HG02973 (cell line): ENCODE results near the gene IBTK.
A peak's percentile ranks its signal among the peaks of the same experiment; 100 is the strongest.
"Not testable (repeated sequence)": the region's sequence is repeated elsewhere in the genome, so short reads cannot be mapped to it uniquely, and the experiment has no call there.

ENCODE experiments used
- ATAC-seq: cut with Tn5 transposase; IDR thresholded peaks from one replicate; pipeline ENCODE4 v1.9.1; 2021; ENCODE audit warnings: moderate library complexity; ENCODE audit not compliant: unreplicated experiment

Gene IBTK

DNA sequence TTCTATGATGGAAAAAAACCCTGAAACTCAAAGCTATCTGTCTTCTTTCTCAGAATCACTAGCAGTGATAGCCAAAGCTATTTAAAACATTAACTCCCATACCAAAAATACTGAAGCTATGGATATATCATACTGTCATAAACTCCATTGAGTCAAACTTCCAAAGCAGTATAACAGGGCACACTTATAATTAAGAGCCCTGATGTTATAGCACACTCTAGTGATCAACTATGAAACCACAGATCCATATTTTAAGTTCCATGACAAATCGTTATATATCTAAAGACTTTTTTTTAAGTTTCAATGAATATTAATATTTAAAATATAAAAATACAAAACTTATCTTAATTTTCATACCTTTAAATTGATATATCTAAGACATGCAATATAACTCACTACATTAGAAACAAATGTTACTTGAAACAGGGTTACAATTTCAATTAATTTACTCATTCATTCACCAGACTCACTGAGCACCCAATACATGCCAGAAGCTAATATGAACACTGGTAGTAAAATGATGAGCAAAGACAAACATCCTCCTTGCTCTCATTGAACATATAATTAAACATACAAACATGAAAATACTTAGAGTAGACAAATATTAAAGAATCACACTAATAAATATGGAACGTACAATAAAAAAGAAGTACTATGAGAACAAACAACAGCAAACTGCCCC is 69.3 kb downstream of the IBTK start:
- no peak for ATAC-seq

DNA sequence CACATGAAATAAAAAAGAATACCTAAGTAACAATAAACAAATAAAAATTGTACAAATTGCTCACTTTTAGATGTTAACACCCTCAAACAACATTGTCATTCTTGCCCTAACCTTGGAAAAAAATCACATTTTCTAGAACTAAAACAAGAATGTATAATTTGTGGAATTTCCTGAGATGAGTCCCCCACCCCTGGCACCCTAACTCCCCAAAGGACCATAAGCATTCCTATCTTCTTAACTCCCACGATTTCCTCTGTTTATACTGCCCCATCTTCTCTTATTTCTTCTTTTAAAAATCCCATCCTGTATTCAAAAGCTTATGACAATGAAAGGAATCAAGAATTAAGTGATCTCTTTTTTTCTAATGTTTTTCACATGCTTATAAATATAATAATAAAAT is 70.9 kb downstream of the IBTK start:
- no peak for ATAC-seq

DNA sequence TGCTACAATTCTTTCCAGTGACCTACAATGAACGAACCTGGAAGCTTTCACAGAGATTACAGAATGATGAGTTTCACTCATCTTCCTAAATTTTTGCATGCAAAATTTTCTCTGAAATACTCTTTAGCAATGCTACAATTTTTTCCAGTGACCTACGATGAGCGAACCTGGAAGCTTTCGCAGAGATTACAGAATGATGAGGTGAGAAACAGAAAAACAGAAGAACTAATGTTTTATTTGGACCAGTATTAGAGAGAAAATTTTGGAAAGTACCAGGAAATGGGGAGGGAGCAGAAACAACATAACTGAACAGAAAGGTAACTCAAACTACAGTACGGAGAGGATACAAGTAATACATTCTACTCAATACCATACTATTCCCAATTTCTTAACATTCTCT is 75.0 kb downstream of the IBTK start:
- ATAC-seq = no peak

DNA sequence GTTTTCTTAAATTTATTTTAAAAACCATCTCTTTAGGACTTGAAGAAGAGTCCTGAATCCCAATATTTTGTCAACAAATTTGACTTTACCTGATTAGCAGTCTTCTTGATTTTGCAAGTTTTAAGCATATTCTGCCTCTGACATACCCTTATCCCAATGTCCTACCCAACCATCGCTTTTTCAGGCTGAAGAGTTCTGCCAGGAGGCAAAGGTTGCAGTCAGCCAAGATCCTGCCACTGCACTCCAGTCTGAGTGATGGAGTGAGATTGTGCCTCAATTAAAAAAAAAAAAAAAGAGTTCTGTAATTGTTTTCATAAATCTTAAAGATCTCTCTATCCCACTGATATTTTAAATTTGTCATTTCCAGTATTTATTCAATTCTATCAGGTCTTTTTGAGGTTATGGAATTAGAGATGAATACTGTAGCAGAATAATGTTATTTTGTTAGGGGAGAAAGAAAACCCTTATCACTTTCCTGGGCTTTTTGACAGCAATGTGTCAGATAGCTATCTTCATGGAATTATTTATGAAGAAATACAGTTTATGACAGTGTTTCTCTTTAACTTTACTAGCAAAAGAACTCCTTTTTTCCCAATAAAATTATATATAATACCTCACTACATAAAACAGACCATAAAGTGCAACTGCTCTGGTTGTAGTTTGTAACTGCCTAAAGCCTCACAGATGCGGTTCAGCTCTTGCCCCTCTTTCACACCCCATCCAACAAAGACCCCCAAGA is 78.2 kb downstream of the IBTK start:
- ATAC-seq = no peak

DNA sequence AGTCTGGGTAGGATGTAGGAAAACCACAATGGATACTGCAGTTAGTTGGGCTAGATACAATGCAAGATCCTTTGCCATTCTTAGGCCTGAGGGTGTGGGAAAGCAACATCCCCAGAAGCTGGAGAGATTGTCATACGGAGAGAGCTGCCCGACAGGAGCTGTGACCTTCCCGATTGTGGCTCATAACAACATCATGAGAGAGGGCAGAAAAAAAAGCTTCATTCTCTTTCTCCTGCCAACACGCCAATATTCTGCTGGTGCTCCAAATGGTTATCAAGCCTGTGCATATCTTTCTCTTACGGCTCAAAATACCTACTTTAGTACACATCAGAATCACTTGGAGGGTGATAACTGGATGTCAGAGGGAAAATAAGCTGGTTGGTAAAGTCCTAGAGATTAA is 81.1 kb downstream of the IBTK start:
- no peak for ATAC-seq

DNA sequence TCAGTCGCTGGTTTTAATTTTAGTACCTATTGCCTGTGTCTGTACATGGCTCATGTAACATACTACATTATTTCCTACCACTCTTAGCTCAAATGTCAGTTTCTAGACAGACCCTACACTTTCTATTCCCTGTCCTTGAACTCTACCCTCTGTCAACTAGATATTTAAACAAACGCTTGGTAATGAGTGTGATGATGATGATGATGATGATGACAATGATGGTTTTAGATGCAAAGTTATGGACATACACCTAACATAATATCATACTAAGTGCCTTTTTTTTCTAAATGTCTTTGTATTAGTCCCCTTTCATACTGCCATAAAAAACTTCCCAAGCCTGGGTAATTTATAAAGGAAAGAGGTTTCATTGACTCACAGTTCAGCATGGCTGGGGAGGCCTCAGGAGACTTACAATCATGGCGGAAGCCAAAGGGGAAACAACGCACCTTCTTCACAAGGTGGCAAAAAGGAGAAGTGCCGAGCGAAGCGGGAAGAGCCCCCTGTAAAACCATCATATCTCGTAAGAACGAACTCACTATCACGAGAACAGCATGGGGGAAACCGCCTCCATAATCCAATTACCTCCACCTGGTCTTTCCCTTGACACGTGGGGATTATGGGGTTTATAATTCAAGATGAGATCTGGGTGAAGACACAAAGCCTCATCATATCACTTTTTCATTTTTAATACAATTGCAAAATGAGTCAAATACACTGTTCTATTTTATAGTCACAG is 87.1 kb downstream of the IBTK start:
- ATAC-seq = no peak

DNA sequence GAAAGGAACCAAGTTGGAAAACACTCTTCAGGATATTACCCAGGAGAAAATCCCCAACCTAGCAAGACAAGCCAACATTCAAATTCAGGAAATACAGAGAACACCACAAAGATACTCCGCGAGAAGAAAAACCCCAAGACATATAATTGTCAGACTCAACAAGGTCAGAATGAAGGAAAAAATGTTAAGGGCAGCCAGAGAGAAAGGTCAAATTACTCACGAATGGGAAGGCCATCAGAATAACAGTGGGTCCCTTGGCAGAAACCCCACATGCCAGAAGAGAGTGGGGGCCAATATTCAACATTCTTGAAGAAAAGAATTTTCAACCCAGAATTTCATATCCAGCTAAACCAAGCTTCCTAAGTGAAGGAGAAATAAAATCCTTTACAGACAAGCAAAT is 94.8 kb downstream of the IBTK start:
- ATAC-seq = not testable (repeated sequence)

DNA sequence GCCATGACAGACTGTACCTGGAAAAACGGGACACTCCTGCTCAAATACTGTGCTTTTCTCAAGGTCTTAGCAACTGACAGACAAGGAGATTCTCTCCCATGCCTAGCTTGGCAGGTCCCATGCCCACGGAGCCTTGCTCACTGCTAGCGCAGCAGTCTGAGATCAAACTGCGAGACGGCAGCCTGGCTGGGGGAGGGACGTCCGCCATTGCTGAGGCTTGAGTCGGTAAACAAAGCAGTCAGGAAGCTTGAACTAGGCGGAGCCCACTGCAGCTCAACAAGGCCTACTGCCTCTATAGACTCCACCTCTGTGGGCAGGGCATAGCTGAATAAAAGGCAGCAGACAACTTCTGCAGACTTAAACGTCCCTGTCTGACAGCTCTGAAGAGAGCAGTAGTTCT is 96.4 kb downstream of the IBTK start:
- not testable (repeated sequence) for ATAC-seq

DNA sequence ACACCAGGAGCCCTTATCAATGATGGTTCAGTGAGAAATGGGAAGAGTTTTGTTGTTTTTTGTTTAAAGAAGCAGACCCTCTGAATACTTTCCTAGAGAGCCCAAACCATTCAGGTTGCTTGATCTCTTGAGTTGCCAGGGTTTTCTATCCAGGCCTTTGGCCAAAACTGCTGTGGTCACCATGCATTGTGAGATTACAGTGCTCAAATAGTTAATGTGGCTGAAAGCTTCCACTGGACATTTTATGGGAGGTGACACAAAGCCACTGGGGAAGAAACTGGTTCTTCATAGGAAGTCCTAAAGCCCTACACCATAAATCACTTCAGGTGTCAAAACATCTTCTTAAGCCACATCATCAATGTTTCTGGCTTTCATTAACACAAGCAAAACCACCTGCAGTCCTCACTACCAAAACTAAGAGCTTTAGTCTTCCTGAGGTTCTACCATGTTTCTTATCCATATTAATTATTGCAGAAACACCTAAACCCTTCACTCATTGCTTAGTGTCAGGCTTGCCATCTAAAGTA is 101.6 kb downstream of the IBTK start:
- ATAC-seq = no peak

DNA sequence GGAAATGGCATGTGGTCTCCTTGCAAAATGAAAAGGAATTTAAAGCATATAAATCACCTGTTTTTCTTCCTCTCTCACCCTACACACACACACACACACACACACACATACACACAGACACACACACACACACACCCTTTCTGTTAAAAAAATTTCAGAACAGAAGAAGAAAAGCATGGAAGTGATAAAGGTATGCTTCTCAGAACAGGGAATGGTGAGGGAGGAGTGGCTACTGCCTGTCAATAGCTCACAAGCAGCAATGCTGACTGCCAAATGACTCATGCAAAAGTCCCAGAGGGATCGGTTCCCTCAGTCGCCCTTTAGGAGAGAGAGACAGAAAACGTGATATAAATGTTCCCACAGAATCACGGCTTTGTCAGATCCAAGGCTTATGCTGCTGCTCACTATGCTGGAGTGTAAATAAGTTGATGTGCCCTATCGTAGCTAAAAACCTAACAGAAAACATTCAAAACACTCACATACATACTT is 102.6 kb downstream of the IBTK start:
- no peak for ATAC-seq

DNA sequence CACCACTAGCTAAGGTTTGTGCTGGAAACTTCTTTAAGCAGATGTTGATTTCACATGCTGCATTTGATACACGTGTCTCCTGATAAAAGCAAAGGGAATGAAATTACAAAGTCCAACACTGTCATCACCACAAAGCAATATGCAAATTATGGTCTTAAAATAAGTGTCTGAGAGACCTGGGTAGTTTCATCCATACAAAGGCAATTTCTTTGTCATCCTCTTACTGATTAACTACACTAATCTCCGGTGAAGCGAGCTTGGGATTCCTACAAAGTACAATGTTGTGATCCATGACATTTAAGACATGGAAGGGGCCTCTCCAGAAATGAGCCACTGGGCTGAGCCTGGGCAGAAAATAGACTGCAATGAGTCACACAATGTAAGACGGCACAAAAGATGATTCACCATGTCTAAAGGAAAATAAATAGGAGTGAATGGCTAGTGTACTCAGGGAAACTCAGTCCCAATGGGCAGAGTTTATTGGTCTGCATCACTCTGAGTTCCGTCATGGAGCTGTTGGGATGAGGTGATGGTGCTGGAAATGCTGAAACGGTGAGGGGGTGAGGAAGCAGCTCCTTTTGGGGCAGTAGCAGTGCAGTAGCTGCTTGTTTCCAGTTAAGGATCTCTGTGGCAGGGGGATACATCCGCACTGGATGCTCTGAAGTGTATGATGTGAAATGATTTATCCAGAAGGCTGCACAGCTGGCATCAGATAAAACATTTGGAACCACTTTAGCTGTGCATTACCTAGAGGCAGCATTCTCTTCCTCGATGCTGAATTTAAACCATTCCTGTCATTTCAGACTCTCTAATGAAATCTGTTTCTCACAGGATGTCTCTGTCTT is 103.3 kb downstream of the IBTK start:
- ATAC-seq = peak; percentile 89

DNA sequence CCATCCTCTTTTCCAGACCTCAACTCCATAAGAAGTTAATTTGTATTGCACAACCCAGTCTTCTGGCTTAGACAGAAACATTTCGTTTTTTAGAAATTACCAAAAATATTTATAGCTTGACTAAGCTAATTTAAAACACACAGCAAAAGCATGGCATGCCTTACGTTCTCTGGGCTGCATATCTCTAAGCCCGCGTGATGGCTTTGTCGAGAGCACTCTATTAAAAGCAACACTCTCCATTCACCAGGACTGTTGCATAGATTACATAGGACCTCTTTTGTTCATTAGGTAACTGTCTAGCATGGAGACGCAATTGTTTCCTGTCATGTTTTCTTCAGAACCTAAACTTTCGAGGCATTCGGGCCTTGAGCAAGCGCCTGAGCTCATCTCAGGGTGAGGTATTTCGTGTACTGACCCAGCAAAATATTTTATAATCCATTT is 104.5 kb downstream of the IBTK start:
- no peak for ATAC-seq

DNA sequence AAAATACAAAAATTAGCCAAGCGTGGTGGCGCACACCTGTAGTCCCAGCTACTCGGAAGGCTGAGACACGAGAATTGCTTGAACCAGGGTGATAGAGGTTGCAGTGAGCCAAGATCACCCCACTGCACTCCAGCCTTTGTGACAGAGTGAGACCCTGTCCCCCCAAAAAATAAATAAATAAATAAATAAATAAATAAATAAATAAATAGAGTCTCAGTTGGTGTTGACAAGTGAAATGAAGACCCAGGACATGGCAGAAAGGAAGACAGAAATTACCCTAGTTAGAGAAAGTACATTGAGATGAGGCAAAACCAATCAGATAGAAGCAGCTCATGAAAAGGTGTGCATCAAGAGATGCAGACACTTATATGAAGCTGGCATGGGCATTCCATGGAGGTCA is 105.0 kb downstream of the IBTK start:
- ATAC-seq = no peak

DNA sequence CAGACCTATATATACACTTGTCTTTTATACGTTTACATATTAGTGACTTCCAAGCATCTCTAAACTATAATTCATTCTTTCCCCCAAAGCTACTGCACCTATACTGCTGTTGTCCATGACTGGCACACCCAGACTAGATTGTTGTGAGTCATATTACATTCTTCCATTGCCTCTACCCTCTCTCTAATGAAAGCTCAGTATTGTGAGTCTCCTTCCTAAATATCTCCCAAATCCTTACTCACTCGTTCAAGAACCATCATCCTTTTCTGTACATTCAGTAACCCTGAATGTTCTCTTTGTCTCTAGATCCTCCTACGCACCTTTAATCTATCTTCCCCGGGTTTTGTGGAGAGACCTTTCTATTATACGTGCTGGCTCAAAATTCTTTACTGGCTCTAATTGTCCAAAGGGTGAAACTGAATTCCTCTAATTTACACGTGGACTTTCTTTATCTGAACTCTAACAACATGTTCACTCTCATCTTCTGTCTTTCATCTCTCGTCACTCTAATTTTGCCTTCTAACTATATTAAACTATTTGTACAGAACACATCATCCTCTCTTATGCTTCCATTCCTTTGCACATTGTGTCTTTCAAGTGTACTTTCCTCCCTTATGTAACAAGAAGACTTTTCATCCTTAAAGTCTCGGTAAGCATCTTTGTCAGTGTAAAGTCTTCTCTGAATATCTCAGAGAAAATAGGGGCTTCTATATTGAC is 109.3 kb downstream of the IBTK start:
- no peak for ATAC-seq

DNA sequence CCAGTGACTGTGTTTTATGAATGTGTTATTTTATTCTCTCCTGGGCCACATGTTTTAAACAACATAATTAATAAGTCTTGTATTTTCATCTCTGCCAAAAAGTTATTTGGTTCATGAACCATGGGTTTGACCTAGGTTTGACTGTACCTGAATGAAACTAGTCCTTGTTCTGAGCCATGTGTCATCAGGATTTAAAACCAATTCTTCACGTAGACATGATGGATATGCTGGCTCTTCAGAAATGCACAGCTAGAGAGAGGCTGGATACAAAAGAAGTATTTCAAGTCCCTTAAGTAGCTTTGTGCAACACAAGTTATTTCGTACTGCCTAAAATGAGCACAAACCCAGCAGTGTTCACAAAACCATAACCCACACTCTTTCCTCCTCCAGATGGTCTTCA is 116.1 kb downstream of the IBTK start:
- ATAC-seq = no peak

DNA sequence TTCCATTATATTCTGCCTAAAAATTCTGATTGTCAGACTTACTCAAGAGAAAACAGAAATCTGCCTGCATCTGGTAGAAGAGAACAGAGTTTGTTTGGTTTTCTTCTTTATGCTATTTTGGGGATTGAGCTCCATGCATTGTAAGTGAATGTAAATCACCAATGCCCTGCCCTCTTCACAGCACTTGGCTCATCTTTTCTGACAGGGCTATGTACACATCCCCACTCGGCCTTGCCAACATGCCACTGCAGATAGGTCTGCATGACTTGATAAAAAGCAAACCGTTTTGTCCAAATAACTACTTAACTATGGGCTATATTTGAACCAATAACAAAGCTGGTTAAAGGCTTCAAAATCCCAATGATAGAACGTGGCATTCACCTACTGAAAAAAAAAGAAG is 117.7 kb downstream of the IBTK start:
- ATAC-seq = no peak

DNA sequence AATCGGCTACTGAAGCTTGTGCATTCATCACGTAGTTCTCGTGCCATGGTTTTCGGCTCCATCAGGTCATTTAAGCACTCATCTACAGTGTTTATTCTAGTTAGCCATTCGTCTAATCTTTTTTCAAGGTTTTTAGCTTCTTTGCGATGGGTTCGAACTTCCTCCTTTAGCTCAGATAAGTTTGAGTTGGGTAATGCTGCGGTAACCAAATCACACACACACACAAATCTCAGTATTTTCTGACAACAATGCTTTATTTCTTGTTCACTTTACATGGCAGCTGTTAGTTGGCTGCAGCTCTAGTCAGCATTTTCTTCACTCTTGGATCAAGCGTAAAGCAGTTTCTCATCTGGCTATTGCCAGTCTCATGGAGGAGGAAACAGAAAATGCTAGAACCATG is 118.6 kb downstream of the IBTK start:
- ATAC-seq = not testable (repeated sequence)

DNA sequence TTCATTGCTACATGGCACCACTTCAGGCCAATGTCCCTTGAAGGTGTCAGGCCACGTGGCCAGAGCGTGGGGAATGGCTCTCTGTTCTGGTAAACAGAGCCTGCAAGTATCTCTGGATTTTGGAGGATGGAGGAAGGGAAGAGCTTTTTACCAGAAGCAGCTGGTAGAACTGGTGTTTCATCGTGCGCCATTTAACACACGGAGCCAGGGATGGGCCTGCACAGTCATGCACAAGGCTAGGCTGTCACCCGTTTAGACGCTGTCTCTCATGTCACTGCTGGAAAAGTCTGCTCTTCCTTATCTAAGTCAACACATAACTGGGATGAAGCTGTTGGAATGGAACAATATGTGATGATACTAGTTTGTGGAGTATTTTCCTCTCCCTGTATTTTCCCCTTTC is 123.9 kb downstream of the IBTK start:
- ATAC-seq = no peak
